Activated CD8-positive, alpha-beta memory T cell treated with anti-CD3 and anti-CD28 coated beads for 48 hours (primary cell): ENCODE data around the gene SUPT4H1.

ENCODE experiments used
- DNase-seq, 3 experiments: peaks; one replicate each; pipeline ENCODE4 v3.0.0-alpha.2; 2020; ENCODE audit warnings: low read depth in 2 of 3, low spot score in 2 of 3

SUPT4H1 gene

DNA sequence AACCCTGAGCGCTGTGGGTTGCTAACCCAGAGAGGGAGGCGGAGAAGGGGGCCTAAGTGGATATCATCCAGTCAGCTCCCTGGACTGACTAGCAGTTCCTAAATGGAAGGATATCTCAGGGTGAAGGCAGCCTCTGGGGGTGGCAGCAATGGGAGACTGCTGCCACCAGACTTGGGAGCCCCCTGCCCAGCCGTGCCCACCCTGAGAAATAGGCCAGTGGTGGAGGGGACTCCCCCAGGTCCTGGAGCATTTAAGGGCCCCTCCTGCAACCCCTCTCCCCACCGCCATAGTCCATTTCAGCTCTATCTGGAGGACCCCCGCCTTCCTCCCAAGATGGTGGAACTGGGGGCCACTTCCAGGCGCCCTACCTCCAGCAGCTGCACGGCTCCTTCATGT lies 31.8 kb downstream of the SUPT4H1 start:
- DNase-seq: no peak

- no peak for DNase-seq
Observed at GRCh38 chr17:58319173-58320162, 32.5 kb downstream of the SUPT4H1 start.

DNA sequence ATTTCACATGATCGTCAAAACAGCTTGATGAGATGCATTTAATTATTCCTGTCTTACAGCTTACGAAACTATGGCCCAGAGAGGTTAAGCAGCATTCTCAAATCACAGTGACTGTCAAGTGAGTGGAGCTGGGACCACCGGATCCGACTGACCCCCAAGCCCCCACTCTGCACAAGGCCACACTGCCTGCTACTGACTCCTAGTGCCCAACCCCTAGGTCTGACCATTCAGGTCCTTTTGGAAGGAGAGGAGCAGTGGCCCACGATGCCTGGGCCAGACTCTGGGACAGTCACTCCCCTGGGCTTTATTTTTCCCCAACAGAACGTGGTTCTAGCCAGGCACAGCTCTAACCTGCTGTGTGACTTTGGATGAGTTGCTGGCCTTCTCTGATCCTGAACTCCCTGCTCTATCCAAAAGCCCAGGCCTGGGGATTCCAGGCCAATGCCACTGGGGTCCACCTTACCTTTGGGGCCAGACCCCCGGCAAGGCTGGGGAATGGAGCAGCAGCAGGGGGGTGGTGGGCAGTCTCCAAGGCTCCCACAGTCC lies 33.3 kb downstream of the SUPT4H1 start:
- DNase-seq: no peak

- DNase-seq: no peak
Observed at GRCh38 chr17:58318065-58318481, 33.9 kb downstream of the SUPT4H1 start.

DNA sequence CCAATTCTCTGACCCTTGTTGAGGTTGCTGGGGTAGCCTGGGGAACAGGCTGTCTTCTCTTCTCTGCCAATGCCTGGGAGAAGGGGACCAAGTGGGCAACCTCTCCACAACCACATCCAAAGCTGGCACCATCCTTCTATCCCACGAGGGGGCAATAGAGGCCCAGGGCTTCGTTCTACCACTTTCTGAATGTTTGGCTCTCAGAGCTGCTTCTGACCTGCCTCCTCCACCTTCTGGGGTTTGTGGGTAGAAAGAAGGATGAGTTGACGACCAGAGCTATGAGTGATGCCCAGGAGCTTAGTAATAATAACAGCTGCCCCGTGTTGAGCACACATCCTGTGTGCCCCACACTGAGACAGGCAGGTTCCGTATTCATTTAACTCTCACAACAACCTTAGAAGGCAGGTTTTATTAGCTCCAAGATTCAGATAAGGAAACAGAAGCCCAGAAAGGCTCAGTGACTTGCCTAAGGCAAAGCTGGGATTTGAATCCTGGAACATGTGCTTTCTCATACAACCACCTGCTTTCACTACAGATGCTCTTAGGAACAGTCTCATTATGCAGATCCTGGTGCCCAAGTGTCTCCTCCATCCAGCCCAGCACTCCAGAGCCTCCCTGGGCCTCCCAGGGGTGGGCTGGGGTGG lies 34.5 kb downstream of the SUPT4H1 start:
- DNase-seq: peak in 1 of 3 experiments; percentile 52

GRCh38 chr17:58316260-58316960 lies 35.6 kb downstream of the SUPT4H1 start:
- no peak for DNase-seq

GRCh38 chr17:58315750-58316149 lies 36.3 kb downstream of the SUPT4H1 start:
- DNase-seq: no peak

DNA sequence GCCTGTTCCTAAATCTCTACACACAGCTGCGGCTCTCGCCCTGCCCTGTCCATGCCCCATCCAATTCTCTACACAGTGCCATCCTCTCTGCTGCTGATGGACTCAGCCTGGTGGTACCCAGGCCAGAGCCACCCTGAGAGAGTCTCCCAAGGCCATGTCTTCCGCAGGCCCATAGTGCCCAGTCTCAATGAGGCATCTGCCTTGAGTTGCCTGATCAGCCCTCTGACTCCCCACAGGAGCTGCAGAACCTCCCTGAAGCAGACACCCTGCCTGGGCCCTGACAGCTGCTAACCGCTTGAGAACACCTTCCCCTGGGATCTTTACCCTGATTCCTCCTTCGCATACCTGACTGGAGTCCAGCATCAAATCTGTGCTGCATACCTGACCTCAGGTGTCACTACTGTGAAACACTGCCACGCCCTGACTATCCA lies 36.7 kb downstream of the SUPT4H1 start:
- no peak for DNase-seq

- no peak for DNase-seq
Observed at GRCh38 chr17:58314706-58315015, 37.3 kb downstream of the SUPT4H1 start.

DNA sequence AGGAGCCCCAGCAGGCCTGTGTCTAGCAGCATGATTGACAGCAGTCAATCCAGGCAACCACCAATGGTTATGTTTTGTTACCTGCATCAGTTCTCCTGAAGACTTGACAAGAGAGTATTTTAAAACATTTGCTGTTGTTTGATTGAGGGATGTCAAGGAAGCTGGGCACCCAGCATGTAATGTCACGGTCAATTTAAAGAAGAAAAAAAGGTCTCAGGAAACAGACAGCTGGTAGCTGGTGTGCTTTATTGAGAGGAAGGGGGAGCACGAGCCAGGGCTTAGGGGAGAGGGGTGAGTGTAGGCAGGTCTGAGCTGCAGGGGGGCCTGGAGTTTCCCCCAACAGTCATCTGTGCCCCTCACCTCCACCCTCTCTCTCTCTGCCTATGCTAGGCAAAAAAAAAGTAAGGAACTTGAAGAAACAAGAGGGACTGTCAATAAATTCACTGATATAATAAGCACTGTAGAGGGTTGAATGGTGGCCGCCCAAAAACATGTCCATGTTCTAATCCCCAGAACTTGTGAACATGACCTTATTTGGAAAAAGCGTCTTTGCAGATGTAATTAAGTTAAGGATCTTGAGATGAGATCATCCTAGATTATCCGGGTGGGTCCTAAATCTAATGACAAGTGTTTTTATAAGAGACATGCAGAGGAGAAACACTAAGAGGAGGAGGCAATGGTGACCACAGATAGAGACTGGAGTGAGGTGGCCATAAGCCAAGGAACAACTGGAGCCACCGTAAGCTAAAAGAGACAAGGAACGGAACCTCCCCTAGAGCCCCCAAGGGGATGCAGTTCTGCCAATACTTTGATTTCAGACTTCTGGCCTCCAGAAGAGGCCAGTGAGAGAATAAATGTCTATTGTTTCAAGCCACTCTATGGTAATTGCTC lies 37.9 kb downstream of the SUPT4H1 start:
- no peak for DNase-seq

DNA sequence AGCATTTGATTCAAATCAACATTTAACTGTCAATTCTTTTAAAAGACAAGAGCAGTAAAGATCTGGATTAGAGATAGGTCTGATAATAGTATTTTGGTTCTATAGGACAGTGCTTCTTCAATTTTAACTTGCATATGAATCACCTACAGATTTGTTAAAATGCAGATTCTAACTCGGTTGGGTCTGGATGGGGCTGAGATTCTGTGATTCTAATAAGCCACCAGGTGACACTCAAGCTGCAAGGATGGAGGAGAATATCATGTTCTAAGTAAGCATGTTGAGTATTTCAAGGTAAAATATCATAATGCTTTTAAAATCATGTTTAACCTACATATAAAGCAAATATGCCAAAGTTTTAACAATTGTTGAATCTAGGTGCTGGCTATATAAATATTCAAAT lies 39.2 kb downstream of the SUPT4H1 start:
- DNase-seq: no peak

GRCh38 chr17:58312021-58312630 lies 39.9 kb downstream of the SUPT4H1 start:
- DNase-seq: no peak

DNA sequence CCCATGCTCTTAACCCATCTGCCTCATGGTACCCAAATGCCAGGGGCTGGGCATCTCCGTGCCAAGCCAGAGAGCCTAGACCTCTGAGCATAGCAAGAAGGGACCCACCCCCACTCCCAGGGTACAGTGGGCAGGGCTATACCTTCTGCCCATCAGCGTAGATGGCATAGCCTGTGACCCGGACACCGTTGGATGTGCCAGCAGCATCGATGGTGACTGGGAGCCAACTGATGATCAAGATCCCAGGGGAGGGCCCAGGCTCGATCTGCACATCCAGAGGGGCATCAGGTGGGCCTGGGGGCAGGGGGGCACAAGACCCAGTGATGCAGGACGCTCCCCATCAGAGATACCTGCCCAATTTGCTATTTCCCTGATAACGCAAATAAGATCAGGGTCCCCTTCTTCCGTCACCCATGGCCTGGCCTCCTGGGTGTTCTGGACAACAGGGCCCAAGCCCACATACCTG lies 40.5 kb downstream of the SUPT4H1 start:
- DNase-seq: no peak

DNA sequence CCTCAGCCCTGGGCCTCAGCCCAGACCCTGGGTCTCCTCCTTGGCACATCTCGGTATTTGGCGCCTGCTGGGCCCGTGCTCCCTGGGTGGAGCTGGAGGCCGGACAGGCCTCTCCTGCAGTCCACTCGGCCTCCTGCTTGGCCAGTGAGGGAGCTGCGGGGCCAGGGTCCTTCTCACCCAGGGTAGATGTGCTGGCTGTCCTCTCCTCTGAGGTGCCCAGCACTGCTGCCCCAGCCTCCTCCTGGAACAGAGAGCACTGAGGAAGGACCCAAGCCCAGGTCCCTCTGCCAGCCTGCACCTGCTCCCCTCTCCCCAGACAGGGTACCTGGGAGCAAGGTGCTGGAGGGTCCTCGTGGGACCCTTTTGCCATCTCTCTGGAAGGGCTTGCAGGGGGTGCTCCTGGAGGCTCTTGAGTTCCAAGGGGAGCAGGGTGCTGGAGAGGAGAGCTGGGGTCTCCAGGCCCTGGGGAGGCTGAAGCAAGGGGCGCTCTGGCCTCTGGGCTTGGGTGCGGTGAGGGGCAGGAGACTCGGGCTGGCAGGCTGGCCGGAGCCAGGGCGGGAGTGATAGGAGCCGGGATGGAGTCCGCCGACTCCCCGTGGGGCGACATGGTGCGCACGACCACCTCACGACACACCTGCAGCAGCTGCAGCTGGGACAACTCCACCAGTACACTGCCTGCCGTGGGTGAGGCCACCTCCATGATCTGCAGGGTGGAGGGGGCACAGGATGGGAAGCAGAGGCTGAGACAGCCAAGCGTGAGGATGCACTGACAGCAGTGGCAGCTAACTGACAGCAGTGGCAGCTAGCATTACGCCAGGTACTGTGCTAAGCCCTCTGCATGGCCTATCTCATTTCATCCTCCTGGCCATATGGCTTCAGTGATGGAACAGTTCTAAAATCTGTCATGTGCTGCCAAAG lies 41.2 kb downstream of the SUPT4H1 start:
- no peak for DNase-seq

- DNase-seq: no peak
Observed at GRCh38 chr17:58309918-58310259, 42.1 kb downstream of the SUPT4H1 start.

DNA sequence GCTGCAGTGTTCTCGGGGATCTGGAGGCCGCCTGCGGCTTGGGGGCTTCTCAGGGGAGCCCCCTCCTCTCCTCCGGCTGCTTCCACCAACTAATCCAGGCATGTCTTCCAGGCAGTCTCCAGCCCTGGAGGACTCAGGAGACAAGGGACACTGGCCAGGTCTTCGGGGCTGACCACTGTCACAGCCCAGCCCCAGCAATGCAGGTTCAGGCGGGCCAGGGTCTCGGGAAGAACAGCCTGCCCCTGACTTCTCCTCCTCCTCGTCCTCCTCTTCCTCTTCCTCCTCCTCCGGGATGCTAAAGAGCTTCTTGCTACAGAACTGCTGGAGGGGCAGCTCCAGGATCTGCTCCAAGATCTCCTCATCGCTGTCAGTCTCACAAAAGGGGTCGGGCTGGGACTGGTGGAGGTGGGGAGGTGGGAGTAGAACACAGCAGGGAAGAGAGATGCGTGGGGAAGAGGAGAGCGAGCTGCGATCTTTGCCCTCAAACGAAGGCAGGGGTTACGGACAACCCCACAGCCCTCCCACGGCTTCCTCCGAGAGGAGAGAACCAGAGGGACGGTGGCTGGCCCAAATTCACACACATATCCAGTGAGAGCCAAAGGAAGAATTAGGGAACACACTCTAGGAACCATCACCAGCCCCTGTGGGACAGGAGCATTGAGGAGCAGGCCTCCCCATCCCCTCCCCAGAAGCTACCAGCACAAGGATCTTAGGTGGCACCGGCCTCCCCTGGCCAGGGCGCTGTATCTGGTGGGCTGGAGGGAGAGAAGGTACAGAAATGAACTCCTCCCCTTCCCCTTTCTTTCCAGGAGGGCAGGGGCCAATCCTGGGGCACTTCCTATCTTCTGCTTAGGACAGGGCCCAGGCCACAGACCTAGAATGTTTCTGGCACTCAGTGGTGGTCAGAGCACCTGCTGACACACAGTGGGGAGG lies 42.8 kb downstream of the SUPT4H1 start:
- DNase-seq: no peak

- DNase-seq: no peak
Observed at GRCh38 chr17:58308173-58308984, 43.6 kb downstream of the SUPT4H1 start.
